ENCODE measurements around the gene CXCL9.

DNA sequence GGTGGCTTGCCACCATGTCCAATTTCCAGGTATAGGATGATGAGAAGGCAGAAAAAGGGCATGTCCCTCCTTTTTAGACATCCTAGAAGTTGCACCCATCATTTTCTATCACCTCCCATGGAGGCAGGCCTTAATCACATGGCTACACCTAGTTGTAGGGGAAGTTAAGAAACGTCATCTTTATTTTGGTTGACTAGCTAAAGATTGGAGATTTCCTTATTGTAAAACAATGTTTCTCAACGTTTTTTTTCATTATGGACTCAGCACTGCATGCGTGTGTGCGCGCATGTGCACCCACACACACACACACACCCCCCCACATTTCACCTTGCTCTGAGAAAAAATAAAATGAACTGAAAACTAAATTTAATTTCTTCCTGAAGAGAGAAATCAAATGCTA is 2.0 kb upstream of the CXCL9 start:
- TF ChIP-seq, protein P1, sequence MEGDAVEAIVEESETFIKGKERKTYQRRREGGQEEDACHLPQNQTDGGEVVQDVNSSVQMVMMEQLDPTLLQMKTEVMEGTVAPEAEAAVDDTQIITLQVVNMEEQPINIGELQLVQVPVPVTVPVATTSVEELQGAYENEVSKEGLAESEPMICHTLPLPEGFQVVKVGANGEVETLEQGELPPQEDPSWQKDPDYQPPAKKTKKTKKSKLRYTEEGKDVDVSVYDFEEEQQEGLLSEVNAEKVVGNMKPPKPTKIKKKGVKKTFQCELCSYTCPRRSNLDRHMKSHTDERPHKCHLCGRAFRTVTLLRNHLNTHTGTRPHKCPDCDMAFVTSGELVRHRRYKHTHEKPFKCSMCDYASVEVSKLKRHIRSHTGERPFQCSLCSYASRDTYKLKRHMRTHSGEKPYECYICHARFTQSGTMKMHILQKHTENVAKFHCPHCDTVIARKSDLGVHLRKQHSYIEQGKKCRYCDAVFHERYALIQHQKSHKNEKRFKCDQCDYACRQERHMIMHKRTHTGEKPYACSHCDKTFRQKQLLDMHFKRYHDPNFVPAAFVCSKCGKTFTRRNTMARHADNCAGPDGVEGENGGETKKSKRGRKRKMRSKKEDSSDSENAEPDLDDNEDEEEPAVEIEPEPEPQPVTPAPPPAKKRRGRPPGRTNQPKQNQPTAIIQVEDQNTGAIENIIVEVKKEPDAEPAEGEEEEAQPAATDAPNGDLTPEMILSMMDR (IDR thresholded peaks at IDR 0.05): no peak
- TF ChIP-seq POLR2AphosphoS5 (IDR thresholded peaks at IDR 0.05) (no peak), POLR2A (IDR thresholded peaks at IDR 0.05) (no peak)
